Smooth muscle cell (in vitro differentiated cells): ENCODE data around the gene FRMPD4. TPM values are rescaled to one million over a fixed set of nuclear protein-coding genes. Genes with fewer than 3 reads are reported as not detected.

ENCODE experiments used
- DNase-seq: peaks from one replicate; lab custom pipeline; 2025; ENCODE audit not compliant: unreplicated experiment; lab: John Stamatoyannopoulos, UW
- H2AFZ ChIP-seq: fragments of 200-600 bp; sonication (generic); 2 replicates; pipeline ENCODE4 v1.6.0; 2016; ENCODE audit warnings: antibody characterized with exemption, low read depth, mild to moderate bottlenecking
- H3F3A ChIP-seq: fragments of 200-600 bp; sonication (generic); 2 replicates; pipeline ENCODE4 v1.6.0; 2017; ENCODE audit warnings: antibody characterized with exemption, low read depth
- H3K27ac ChIP-seq: fragments of 200-600 bp; sonication (generic); 2 replicates; pipeline ENCODE4 v1.5.1; 2016; ENCODE audit warnings: low read depth, mild to moderate bottlenecking
- H3K27me3 ChIP-seq: fragments of 200-600 bp; sonication (generic); 2 replicates; pipeline ENCODE4 v1.6.1; 2016; ENCODE audit warnings: low read depth, mild to moderate bottlenecking
- H3K36me3 ChIP-seq: fragments of 200-600 bp; sonication (generic); 2 replicates; pipeline ENCODE4 v1.5.1; 2016; ENCODE audit warnings: low read depth
- H3K4me1 ChIP-seq: fragments of 200-600 bp; sonication (generic); 2 replicates; pipeline ENCODE4 v1.5.1; 2016; ENCODE audit warnings: low read depth
- H3K4me2 ChIP-seq: fragments of 200-600 bp; sonication (generic); 2 replicates; pipeline ENCODE4 v1.6.0; 2016; ENCODE audit warnings: mild to moderate bottlenecking
- H3K4me3 ChIP-seq: fragments of 200-600 bp; sonication (generic); 2 replicates; pipeline ENCODE4 v1.5.1; 2016; ENCODE audit warnings: mild to moderate bottlenecking
- H3K79me2 ChIP-seq: fragments of 200-600 bp; sonication (generic); 2 replicates; pipeline ENCODE4 v1.6.0; 2016; ENCODE audit warnings: low read depth, mild to moderate bottlenecking
- H3K9ac ChIP-seq: fragments of 200-600 bp; sonication (generic); 2 replicates; pipeline ENCODE4 v1.6.0; 2016; ENCODE audit warnings: low read depth
- H3K9me3 ChIP-seq: fragments of 200-600 bp; sonication (generic); replicated peaks from 2 replicates; pipeline ENCODE4 v1.5.1; 2016; ENCODE audit warnings: low read depth
- H4K20me1 ChIP-seq: fragments of 200-600 bp; sonication (generic); 2 replicates; pipeline ENCODE4 v1.6.0; 2016; ENCODE audit warnings: low read depth
- WGBS: methylation state at CpG from one replicate; pipeline ENCODE4 v1.1.7; 2016; ENCODE audit warnings: low lambda C conversion rate; 5-methylcytosine and 5-hydroxymethylcytosine counted together
- polyA plus RNA-seq: library from polyadenylated mRNA; unstranded; fragments of >200 nt; fragmentation: Nextera tagmentation; extraction: Ambion mirVana; gene quantifications from 2 replicates; pipeline ENCODE4 v1.2.1, GENCODE V29; 2016
- total RNA-seq: library from RNA; depleted of rRNA; stranded (reverse); fragments of >200 nt; gene quantifications from 2 replicates; pipeline ENCODE4 v1.2.3, GENCODE V29; 2014
- TF ChIP-seq, protein P1 (sequence below): fragments of 200-600 bp; sonication (generic); IDR thresholded peaks from 2 replicates; pipeline ENCODE4 v1.5.1; 2017; ENCODE audit warnings: borderline replicate concordance, mild to moderate bottlenecking, antibody characterized with exemption; ENCODE audit not compliant: insufficient read depth, poor library complexity, severe bottlenecking

The FRMPD4 gene
- total and polyA plus RNA-seq, 2 experiments from 2014 or later, result 0.13 TPM; not detected in 1

DNA sequence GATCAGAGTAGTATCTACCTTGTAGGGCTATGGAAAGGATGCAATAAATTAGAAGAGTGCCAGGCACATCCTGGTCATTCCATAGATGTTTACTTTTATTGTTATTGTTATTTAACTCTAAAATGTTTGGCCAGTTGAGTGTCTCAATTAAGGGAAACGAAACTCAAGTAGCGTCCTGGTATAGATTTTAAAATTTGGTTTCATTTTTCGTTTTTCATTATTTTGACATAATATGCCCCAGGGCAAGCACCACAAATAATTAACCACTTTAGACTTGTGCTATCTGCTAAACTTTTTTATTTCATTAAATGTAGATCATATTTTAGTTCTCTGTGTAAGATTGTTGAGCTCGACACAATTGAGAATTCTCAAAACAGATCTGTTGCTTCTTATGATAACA is 473.2 kb downstream of the FRMPD4 start:
- Histone ChIP-seq H3K27me3 (no peaks in the 10 kb centered on the region), H3K27ac (no peak overlapping the region), H3K4me2 (no peak overlapping the region), H3F3A (no peaks in the 10 kb centered on the region), H3K9ac (no peak overlapping the region), H3K36me3 (no peaks in the 10 kb centered on the region), H3K4me1 (no peaks in the 10 kb centered on the region), H3K9me3 (no peaks in the 10 kb centered on the region), H3K4me3 (no peak overlapping the region), H2AFZ (no peak overlapping the region), H4K20me1 (no peaks in the 10 kb centered on the region), H3K79me2 (no peaks in the 10 kb centered on the region)
- DNase-seq, result no peak
- TF ChIP-seq, protein P1, sequence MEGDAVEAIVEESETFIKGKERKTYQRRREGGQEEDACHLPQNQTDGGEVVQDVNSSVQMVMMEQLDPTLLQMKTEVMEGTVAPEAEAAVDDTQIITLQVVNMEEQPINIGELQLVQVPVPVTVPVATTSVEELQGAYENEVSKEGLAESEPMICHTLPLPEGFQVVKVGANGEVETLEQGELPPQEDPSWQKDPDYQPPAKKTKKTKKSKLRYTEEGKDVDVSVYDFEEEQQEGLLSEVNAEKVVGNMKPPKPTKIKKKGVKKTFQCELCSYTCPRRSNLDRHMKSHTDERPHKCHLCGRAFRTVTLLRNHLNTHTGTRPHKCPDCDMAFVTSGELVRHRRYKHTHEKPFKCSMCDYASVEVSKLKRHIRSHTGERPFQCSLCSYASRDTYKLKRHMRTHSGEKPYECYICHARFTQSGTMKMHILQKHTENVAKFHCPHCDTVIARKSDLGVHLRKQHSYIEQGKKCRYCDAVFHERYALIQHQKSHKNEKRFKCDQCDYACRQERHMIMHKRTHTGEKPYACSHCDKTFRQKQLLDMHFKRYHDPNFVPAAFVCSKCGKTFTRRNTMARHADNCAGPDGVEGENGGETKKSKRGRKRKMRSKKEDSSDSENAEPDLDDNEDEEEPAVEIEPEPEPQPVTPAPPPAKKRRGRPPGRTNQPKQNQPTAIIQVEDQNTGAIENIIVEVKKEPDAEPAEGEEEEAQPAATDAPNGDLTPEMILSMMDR, result no peak
- 74% methylated on average over 4 of the region's 4 CpGs for WGBS

DNA sequence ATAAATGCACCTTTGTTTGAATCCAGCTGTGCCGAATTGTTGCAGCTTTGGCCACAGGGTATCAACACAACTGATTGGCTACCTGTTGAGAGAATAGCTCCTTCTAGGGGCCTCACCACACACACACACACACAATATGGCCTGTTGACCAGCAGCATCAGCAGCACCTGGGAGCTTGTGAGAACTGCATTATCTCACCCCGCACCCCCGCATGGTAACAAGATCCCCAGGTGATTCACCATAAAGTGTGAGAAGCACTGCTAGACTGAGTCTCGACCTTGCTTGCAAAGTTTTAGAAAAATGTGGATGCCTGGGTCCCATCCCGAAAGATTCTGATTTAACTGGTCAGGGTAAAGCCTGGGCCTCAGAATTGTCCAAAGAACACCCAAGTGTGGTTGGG is 476.0 kb downstream of the FRMPD4 start:
- Histone ChIP-seq H3K9me3 (no peaks in the 10 kb centered on the region), H3F3A (no peaks in the 10 kb centered on the region), H3K27ac (no peak overlapping the region), H3K9ac (no peak overlapping the region), H3K4me1 (no peaks in the 10 kb centered on the region), H3K4me3 (no peak overlapping the region), H3K36me3 (no peaks in the 10 kb centered on the region), H2AFZ (no peak overlapping the region), H3K4me2 (no peak overlapping the region), H3K27me3 (no peaks in the 10 kb centered on the region), H4K20me1 (no peaks in the 10 kb centered on the region), H3K79me2 (no peaks in the 10 kb centered on the region)
- TF ChIP-seq, protein P1, result no peak
- DNase-seq, result no peak
- 91% methylated on average over 5 of the region's 5 CpGs for WGBS

DNA sequence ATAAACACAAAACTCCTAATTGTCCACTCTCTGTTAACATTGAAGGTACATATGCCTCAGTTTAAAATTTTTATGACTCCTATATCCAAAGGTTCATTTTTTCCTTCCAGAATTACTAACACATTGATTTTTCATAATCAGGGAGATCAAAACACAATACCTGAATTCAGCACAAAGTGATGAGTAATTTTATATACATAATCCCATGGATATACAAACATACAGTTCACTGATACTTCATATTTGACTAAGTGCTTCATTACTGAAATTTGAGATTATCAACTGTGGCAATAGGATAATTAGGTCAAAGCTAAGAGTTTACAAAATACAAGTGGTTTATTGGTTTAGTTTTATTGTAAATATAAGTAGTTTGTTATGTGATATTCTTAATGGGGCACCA is 476.8 kb downstream of the FRMPD4 start:
- no peak overlapping the region for H3K9ac ChIP-seq
- no peaks in the 10 kb centered on the region for H3K79me2 ChIP-seq
- H2AFZ ChIP-seq, result no peak overlapping the region
- no peaks in the 10 kb centered on the region for H3K36me3 ChIP-seq
- no peaks in the 10 kb centered on the region for H3K9me3 ChIP-seq
- no peaks in the 10 kb centered on the region for H3K27me3 ChIP-seq
- no peaks in the 10 kb centered on the region for H3K4me1 ChIP-seq
- TF ChIP-seq, protein P1, result no peak
- no peak overlapping the region for H3K27ac ChIP-seq
- no peaks in the 10 kb centered on the region for H3F3A ChIP-seq
- no peak overlapping the region for H3K4me2 ChIP-seq
- H3K4me3 ChIP-seq, result no peak overlapping the region
- no peak for DNase-seq
- no peaks in the 10 kb centered on the region for H4K20me1 ChIP-seq

DNA sequence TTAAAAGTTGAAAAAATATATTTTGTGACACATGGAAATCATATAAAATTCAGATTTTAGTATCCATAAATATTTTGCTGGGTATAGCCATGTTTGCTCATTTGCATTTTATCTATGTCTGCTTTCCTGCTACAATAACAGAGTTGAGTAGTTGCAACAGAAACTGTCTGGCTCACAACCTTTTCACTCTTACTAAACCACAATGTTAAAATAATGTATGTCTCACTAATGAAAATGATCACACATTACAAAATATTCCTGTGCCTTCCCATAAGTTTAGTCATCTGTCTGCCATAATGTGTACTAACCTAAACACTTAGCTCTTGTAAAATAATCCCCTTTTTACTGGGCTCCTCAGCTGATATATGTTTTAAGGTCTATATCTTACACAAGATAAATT is 479.0 kb downstream of the FRMPD4 start:
- H3K27ac ChIP-seq, result no peak overlapping the region
- DNase-seq, result no peak
- H3K4me2 ChIP-seq, result no peak overlapping the region
- no peak overlapping the region for H3K9ac ChIP-seq
- H3K79me2 ChIP-seq, result no peaks in the 10 kb centered on the region
- H3K27me3 ChIP-seq, result no peaks in the 10 kb centered on the region
- H3K9me3 ChIP-seq, result no peaks in the 10 kb centered on the region
- H3K4me3 ChIP-seq, result no peak overlapping the region
- TF ChIP-seq, protein P1, result no peak
- no peaks in the 10 kb centered on the region for H3K36me3 ChIP-seq
- no peaks in the 10 kb centered on the region for H4K20me1 ChIP-seq
- no peaks in the 10 kb centered on the region for H3K4me1 ChIP-seq
- H3F3A ChIP-seq, result no peaks in the 10 kb centered on the region
- H2AFZ ChIP-seq, result no peak overlapping the region
